ENCODE measurements around the gene RTL10. TPM values are rescaled to one million over a fixed set of nuclear protein-coding genes. Genes with fewer than 3 reads are reported as not detected.

The RTL10 gene
- total and polyA plus RNA-seq, 2 of the 13 experiments (the other 11 are each of a cell fraction or from before 2014, with no cell fraction given): 14.1 to 15.8 TPM

GRCh38 chr22:19877626-19878339, 23.1 kb upstream of the RTL10 start:
- POLR2A ChIA-PET: no interaction called here
- Histone ChIP-seq H4K20me1 (ENCODE audit: insufficient read depth, low read length) (no peaks in the 10 kb centered on the region), H3K4me3 (replicated peaks in 1 of 3; ENCODE audit: insufficient read depth in 1 of 3, low read depth in 2 of 3, low read length in 3 of 3) (no peak overlapping the region), H3K4me2 (ENCODE audit: low read depth, low read length) (no peak overlapping the region), H3K27me3 (ENCODE audit: control insufficient read depth in 1 of 2, insufficient read depth in 2 of 2, low read length in 2 of 2) (no peaks in the 10 kb centered on the region), H3K9ac (ENCODE audit: insufficient read depth, low read depth, low read length) (no peak overlapping the region), H3K27ac (ENCODE audit: extremely low read length, insufficient read depth, low read length) (no peak overlapping the region), H3K9me3 (ENCODE audit: low read length) (no peaks in the 10 kb centered on the region), H3K79me2 (ENCODE audit: insufficient read depth, low read length) (no peaks in the 10 kb centered on the region), H3K36me3 (replicated peaks in 1 of 2; ENCODE audit: control insufficient read depth in 1 of 2, insufficient read depth in 2 of 2, low read length in 2 of 2) (no peaks in the 10 kb centered on the region), H2AFZ (ENCODE audit: low read length) (no peak overlapping the region), H3K4me1 (ENCODE audit: insufficient read depth, low read length) (peaks cover 33% of the 10 kb centered on the region)
- no TSS peak for BruUV-seq (replicated peaks)
- ATAC-seq: no peak
- no peak for FAIRE-seq
- intact Hi-C loops (cut with micrococcal nuclease; ENCODE audit: unreplicated experiment) (no loop called here), in situ Hi-C loops (cut with HindIII; ENCODE audit: extremely low pct_ligation_motif_present, low pct_unique_long_range_greater_than_20kb) (no loop called here)
- TF ChIP-seq SNAI1 (CRISPR knock-in tag; IDR thresholded peaks at IDR 0.05; ENCODE audit: borderline replicate concordance) (no peak), RORA (CRISPR knock-in tag; IDR thresholded peaks at IDR 0.05) (no peak), ZNF496 (CRISPR knock-in tag; IDR thresholded peaks at IDR 0.05; ENCODE audit: insufficient replicate concordance) (no peak), TBX3 (IDR thresholded peaks at IDR 0.05; ENCODE audit: borderline replicate concordance) (no peak), HOXA9 (CRISPR knock-in tag; IDR thresholded peaks at IDR 0.05; ENCODE audit: borderline replicate concordance) (no peak), ZFP1 (CRISPR knock-in tag; IDR thresholded peaks at IDR 0.05) (no peak), THYN1 (CRISPR knock-in tag; IDR thresholded peaks at IDR 0.05; ENCODE audit: borderline replicate concordance, low read depth) (no peak), DR1 (CRISPR knock-in tag; IDR thresholded peaks at IDR 0.05) (no peak)
- WGBS (ENCODE audit: low lambda C conversion rate): 94% methylated on average over 12 of the region's 20 CpGs
- CTCF ChIA-PET (ENCODE audit: low intra/inter-chr PET ratio, low total read pairs): no interaction called here
- DNase-seq (ENCODE audit: low spot score): no peak

Measured in HepG2 (cell line).